ENCODE measurements around the gene TM6SF1.

Gene TM6SF1

DNA sequence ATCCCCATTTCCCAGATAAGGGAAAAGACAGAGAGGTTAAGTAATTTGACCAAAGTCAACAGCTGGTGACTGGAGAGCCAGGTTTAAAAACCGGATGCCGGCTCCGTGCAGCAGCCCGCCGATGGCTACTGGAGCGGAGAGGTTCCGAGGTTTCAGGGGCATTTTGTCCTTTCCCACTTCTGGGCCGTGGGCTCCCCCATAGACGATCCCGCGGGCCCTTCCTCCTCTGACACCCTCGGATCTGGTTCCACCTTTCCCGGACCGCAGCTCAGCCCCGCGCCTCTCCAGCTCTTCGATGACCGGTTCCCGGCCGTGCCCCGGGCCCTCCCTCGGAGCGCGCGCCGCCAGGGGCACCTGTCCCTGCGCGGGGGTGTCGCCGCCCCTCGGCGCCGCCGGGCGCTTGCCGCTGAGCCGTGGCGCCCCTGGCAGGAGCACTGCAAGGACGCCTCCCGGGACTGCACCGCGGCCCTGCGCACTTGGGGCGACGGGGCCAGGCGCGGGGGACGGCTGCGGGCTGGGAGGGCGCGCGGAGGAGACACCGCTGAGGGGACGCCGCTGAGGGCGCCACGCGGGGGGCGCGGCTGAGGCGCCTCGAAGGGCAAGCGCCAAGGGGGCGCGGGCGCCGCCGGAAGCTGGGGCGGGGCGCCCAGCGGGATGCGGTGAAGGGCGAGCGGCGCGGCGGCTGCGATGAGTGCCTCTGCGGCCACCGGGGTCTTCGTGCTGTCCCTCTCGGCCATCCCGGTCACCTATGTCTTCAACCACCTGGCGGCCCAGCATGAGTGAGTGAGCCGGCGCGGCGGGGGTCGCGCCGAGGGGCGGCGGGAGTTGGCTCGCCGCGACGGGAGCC lies at the start of gene TM6SF1:
Gene TM6SF1, plus strand, starts transcription at position 652 of the 847 bp plus-strand sequence. Its CDS starts 36 bp downstream, at position 688.
- H3K9ac ChIP-seq (ENCODE audit: low read length): no peak within 1 kb of the TSS
- peaks cover 8% of the 10 kb centered on the region for H3K27me3 ChIP-seq (ENCODE audit: control insufficient read depth, insufficient read depth, low read length)
- H3K4me3 ChIP-seq (ENCODE audit: low read length): peak within 1 kb of the TSS; percentile 59
- peaks cover 2% of the 10 kb centered on the region for H3K4me1 ChIP-seq (ENCODE audit: control insufficient read depth, insufficient read depth, low read length)
- H3K27ac ChIP-seq (ENCODE audit: low read depth, low read length): peak within 1 kb of the TSS; percentile 48
- H3K36me3 ChIP-seq (ENCODE audit: control insufficient read depth, insufficient read depth, low read length): no peaks in the 10 kb centered on the region

DNA sequence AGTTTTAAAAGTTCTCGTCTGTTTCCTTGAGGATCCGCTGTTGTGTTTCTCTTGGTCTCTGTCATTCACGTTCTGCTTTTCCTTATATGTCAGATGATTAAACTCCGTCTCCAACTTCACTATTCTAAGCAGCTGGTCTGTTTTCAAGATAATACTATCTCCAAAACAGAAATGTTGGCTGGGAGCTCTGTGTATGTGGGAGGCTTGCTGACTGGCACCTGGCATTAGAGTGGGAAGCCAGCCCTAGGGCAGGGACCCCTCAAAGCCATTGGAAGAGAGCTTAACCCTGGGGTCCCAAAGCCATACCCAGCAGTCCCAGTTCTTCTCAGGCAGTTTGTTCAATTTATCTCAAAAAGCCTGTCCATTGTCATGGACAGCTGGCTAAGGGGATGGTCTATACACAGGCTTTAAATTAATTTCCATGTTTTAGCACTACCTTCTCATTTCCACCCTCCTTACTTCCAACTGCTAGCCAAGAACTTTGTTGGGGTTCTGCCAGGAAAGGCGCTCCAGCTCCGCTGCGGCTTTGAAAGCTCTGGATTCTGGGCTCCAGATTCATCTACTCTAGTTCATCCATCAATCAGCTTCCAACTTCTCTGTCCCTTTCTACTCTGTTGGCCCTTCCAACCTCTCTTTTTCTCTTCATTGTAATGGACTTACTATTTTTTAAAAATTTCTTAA lies 49.6 kb upstream of the TM6SF1 start:
- Histone ChIP-seq H3K27me3 (ENCODE audit: control insufficient read depth, insufficient read depth, low read length) (no peaks in the 10 kb centered on the region), H3K9ac (ENCODE audit: low read length) (no peak overlapping the region), H3K4me1 (ENCODE audit: control insufficient read depth, insufficient read depth, low read length) (peaks cover 12% of the 10 kb centered on the region), H3K4me3 (ENCODE audit: low read length) (no peak overlapping the region), H3K36me3 (ENCODE audit: control insufficient read depth, insufficient read depth, low read length) (no peaks in the 10 kb centered on the region), H3K27ac (ENCODE audit: low read depth, low read length) (no peak overlapping the region)

DNA sequence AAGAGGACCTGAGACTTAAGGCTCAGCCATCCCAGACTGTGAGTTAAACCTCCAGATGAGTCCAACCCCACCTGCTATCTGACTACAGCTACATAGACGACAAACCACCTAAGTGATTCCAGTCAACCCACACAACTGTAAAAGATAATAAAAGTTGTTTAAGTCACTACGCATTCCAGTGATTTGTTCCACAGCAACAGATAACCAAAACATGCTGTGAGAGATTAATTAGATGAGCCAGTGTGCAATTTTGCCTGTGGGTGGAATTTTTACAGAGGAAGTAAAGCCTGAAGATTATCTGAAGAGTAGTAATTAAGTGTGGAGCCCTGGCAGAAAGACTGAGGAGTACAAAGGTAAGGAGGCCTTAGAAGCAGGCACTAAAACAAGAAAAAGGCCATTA lies 45.8 kb upstream of the TM6SF1 start:
- no peak overlapping the region for H3K9ac ChIP-seq (ENCODE audit: low read length)
- no peaks in the 10 kb centered on the region for H3K27me3 ChIP-seq (ENCODE audit: control insufficient read depth, insufficient read depth, low read length)
- H3K27ac ChIP-seq (ENCODE audit: low read depth, low read length): peak overlapping the region; percentile 47
- H3K36me3 ChIP-seq (ENCODE audit: control insufficient read depth, insufficient read depth, low read length): no peaks in the 10 kb centered on the region
- peaks cover 19% of the 10 kb centered on the region for H3K4me1 ChIP-seq (ENCODE audit: control insufficient read depth, insufficient read depth, low read length)
- no peak overlapping the region for H3K4me3 ChIP-seq (ENCODE audit: low read length)

DNA sequence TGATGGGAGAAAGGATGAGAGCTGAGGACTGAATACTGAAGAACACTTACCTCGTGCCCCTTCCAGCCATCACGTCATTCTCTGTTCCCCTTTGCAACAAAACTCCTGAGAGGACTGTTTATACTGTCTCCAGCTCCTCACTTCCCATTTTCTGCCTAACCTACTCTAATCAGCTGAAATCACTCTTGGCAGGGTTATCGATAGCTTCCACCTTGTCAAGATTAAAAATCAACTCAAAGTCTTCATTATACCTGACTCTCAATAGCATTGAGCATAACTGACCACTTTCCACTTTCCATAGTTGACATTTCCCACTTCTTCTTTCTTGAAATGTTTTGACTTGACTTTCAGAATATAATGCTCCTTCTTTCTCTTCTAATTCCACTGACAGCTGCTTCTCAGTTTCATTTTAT lies 44.7 kb upstream of the TM6SF1 start:
- Histone ChIP-seq H3K9ac (ENCODE audit: low read length) (no peak overlapping the region), H3K4me3 (ENCODE audit: low read length) (no peak overlapping the region), H3K27me3 (ENCODE audit: control insufficient read depth, insufficient read depth, low read length) (no peaks in the 10 kb centered on the region), H3K4me1 (ENCODE audit: control insufficient read depth, insufficient read depth, low read length) (peaks cover 21% of the 10 kb centered on the region), H3K36me3 (ENCODE audit: control insufficient read depth, insufficient read depth, low read length) (no peaks in the 10 kb centered on the region), H3K27ac (ENCODE audit: low read depth, low read length) (no peak overlapping the region)

DNA sequence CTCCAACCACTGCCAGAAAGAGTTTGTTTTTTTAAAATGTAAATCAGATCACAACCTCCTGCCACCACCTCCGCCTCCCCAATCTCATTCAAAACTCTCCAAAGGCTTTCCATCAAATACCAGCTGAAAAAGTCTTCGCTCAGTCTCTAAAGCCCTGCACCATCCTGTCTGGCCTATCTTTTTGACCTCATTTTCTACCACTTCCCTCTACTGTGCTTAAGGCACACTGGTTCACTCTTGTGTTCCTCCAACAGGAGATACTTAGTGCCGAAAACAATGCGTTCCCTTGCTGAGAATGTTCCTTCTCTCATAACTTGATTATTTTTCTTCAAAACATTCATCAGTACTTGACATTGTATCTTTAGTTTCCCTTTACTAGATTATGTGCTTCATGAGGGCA lies 43.9 kb upstream of the TM6SF1 start:
- H3K4me1 ChIP-seq (ENCODE audit: control insufficient read depth, insufficient read depth, low read length): peaks cover 19% of the 10 kb centered on the region
- H3K9ac ChIP-seq (ENCODE audit: low read length): no peak overlapping the region
- H3K27me3 ChIP-seq (ENCODE audit: control insufficient read depth, insufficient read depth, low read length): no peaks in the 10 kb centered on the region
- H3K27ac ChIP-seq (ENCODE audit: low read depth, low read length): no peak overlapping the region
- H3K36me3 ChIP-seq (ENCODE audit: control insufficient read depth, insufficient read depth, low read length): no peaks in the 10 kb centered on the region
- H3K4me3 ChIP-seq (ENCODE audit: low read length): no peak overlapping the region

DNA sequence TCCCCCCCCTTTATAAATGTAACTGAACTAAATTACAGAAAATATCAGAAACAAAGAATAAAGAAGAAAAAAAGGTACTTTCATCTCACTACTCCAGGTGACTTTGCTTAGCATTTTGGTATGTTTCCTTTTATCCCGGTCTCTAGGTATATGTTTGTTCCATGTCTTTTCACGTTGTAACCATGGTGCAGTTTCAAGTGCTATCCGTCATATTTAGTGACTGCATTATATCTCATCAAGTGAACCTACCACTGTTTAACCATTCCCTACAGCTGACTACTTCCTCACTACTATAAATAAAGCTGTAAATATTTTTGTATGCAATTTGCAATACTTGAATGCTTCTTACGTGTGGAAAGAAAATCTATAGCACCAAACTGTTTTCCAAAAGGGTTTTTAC lies 42.6 kb upstream of the TM6SF1 start:
- Histone ChIP-seq H3K9ac (ENCODE audit: low read length) (no peak overlapping the region), H3K27ac (ENCODE audit: low read depth, low read length) (no peak overlapping the region), H3K36me3 (ENCODE audit: control insufficient read depth, insufficient read depth, low read length) (no peaks in the 10 kb centered on the region), H3K27me3 (ENCODE audit: control insufficient read depth, insufficient read depth, low read length) (no peaks in the 10 kb centered on the region), H3K4me1 (ENCODE audit: control insufficient read depth, insufficient read depth, low read length) (peaks cover 19% of the 10 kb centered on the region), H3K4me3 (ENCODE audit: low read length) (peak overlapping the region; percentile 69)

DNA sequence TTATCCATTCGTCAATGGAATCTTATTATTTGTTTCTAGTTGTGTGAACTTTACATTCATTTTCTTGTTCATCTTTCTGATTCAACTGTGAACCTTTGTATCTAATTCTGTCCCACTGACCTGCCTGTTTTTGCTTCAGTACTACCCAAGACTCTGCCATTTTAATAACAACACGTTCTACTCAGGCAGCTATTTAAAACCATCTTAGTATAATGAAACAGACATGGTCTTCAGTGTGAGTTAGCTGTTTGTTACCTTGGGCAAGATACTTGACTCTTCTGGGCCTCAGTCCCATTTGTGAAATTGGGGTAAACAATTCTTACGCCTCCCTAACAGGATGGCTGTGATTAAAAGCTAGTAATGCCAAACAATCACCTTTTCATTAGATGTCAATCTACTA lies 42.0 kb upstream of the TM6SF1 start:
- H3K36me3 ChIP-seq (ENCODE audit: control insufficient read depth, insufficient read depth, low read length): no peaks in the 10 kb centered on the region
- H3K9ac ChIP-seq (ENCODE audit: low read length): no peak overlapping the region
- no peaks in the 10 kb centered on the region for H3K27me3 ChIP-seq (ENCODE audit: control insufficient read depth, insufficient read depth, low read length)
- peak overlapping the region; percentile 69 for H3K4me3 ChIP-seq (ENCODE audit: low read length)
- H3K27ac ChIP-seq (ENCODE audit: low read depth, low read length): no peak overlapping the region
- H3K4me1 ChIP-seq (ENCODE audit: control insufficient read depth, insufficient read depth, low read length): peaks cover 19% of the 10 kb centered on the region

DNA sequence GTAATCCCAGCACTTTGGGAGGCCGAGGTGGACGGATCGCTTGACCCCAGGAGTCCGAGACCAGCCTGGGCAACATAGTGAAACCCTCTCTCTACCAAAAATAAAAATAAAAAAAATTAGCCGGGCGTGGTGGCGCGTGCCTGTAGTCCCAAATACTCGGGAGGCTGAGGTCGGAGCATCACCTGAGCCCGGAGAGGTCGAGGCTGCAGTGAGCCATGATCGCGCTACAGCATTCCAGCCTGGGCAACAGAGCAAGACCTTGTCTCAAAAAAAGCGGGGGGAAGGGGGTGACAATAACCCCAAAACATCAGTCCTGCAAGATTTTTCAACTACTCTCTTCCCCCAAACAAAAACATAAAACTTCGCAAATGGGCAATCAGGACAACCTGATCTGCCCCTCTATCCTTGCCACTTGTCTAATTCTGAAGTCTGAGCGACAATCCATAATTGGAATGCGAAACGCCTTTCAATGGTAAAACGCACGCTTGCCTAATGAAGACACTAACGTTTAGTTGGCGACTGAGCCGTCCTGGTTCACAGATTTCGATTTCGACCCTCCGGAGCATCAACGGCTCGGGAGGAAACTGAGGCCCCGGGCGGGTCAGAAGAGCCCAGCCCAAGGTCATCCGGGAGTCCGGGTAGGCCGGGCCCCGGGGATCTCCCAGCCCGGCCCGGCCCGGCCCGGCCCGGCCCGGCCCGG lies 41.3 kb upstream of the TM6SF1 start:
- H3K27ac ChIP-seq (ENCODE audit: low read depth, low read length): peak overlapping the region; percentile 94
- H3K36me3 ChIP-seq (ENCODE audit: control insufficient read depth, insufficient read depth, low read length): no peaks in the 10 kb centered on the region
- peak overlapping the region; percentile 58 for H3K9ac ChIP-seq (ENCODE audit: low read length)
- H3K4me3 ChIP-seq (ENCODE audit: low read length): peak overlapping the region; percentile 69
- H3K27me3 ChIP-seq (ENCODE audit: control insufficient read depth, insufficient read depth, low read length): no peaks in the 10 kb centered on the region
- H3K4me1 ChIP-seq (ENCODE audit: control insufficient read depth, insufficient read depth, low read length): peaks cover 19% of the 10 kb centered on the region

DNA sequence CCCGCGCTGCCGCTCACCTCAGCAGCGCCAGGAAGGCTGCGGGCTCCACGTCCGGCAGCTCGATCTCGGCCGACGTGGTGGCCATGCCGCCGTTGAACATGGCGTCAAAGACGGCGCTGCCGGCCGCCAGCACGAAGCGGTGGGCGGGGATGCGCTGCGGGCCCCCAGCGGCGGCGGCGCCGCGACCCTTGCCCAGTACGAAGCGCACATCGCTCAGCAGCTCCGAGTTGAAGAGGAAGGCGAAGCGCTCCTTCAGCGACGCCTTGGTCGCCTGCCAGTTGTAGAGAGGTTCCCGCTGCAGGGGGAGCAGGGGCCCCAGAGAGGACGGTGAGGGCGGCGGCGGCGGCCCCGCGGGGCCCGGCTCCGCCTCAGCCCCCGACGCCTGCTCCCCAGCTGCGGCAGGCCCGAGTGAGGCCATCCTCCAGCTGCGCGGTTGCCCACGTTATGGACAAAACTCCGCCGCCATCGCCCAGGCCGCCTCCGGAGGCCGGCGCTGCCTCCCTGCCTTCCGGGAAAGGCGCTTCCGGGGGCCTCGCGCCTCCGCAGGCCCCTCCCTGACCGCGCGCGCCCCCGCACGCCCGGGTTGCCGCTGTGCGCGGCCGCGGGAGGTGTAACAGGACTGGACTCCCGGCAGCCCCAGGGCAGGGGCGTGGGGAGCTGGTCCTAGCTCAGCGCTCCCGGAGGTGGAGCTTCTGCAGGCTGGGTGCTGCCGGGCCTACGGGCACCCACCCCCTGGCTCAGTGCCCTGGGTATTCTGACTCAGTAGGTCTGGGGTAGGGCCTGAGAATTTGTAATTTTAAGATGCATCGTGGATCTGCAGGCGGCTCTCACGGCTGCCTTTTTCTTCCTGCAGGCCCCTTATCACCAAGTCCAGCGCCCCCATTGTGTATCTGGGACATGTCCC lies 40.5 kb upstream of the TM6SF1 start, which contains the start of gene BTBD1:
Gene BTBD1, minus strand, starts transcription at position 519 of the 904 bp plus-strand sequence. Its CDS starts 101 bp downstream, at position 418.
- Histone ChIP-seq H3K4me1 (ENCODE audit: control insufficient read depth, insufficient read depth, low read length) (peaks cover 15% of the 10 kb centered on the region), H3K27me3 (ENCODE audit: control insufficient read depth, insufficient read depth, low read length) (no peaks in the 10 kb centered on the region), H3K27ac (ENCODE audit: low read depth, low read length) (peak within 1 kb of the TSS; percentile 94), H3K4me3 (ENCODE audit: low read length) (peak within 1 kb of the TSS; percentile 69), H3K36me3 (ENCODE audit: control insufficient read depth, insufficient read depth, low read length) (no peaks in the 10 kb centered on the region), H3K9ac (ENCODE audit: low read length) (peak within 1 kb of the TSS; percentile 89)

DNA sequence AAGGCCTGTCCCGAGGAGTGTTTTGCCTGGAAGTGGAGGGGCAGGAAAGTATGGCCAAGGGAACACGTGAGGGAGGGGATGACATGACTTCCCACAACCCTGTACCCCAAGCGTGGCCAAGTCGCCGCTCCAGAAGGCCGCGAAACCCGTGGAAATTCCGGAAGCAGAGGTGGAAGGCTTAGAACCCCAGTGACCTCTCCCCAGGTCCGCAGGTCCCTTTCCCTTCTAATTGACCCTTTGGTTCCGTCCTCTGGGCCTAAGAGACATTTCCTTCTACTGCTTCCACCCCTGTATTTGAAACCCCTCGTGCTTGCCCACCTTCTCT lies 39.8 kb upstream of the TM6SF1 start:
- Histone ChIP-seq H3K36me3 (ENCODE audit: control insufficient read depth, insufficient read depth, low read length) (no peaks in the 10 kb centered on the region), H3K9ac (ENCODE audit: low read length) (peak overlapping the region; percentile 7), H3K4me1 (ENCODE audit: control insufficient read depth, insufficient read depth, low read length) (peaks cover 13% of the 10 kb centered on the region), H3K27ac (ENCODE audit: low read depth, low read length) (peak overlapping the region; percentile 94), H3K27me3 (ENCODE audit: control insufficient read depth, insufficient read depth, low read length) (no peaks in the 10 kb centered on the region), H3K4me3 (ENCODE audit: low read length) (peak overlapping the region; percentile 69)

DNA sequence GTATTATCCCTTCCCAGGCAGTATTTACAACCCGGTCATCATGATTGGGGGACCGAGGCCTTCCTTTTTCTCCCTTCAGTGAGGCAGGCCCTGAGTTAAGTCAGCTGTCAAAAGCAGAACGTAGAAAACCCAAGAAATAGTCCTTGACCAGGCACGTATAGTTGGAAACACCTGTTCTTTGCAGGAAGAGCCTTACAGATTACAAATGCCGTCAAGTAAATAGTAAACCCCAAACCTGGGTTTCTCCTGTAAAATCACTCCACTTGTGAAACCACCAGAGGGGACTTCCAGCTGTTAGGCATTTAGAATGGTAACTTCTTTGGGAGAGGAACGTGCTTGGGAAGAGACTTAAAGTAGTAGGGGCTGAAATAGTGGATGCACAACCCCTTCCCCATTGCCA lies 39.4 kb upstream of the TM6SF1 start:
- Histone ChIP-seq H3K4me3 (ENCODE audit: low read length) (peak overlapping the region; percentile 69), H3K27ac (ENCODE audit: low read depth, low read length) (peak overlapping the region; percentile 94), H3K36me3 (ENCODE audit: control insufficient read depth, insufficient read depth, low read length) (no peaks in the 10 kb centered on the region), H3K9ac (ENCODE audit: low read length) (no peak overlapping the region), H3K27me3 (ENCODE audit: control insufficient read depth, insufficient read depth, low read length) (no peaks in the 10 kb centered on the region), H3K4me1 (ENCODE audit: control insufficient read depth, insufficient read depth, low read length) (peaks cover 11% of the 10 kb centered on the region)
